Adipose tissue (tissue), 3 donors: ENCODE measurements around the gene FBXL5. TPM values are rescaled to one million over a fixed set of nuclear protein-coding genes. Genes with fewer than 3 reads are reported as not detected.

Experiments
- H3K27ac ChIP-seq: one replicate; pipeline ENCODE4 v1.5.1; 2013; ENCODE audit warnings: low read depth, low read length
- WGBS, 3 donors: extraction: QIAGEN DNeasy Blood & Tissue Kit; methylation state at CpG; one replicate each; pipeline ENCODE4 v1.1.7; 2013; 5-methylcytosine and 5-hydroxymethylcytosine counted together
- polyA plus RNA-seq, 3 donors: library from polyadenylated mRNA; stranded (reverse); fragments of 200-250 nt; gene quantifications; one replicate each; pipeline ENCODE4 v1.2.3, GENCODE V29; 2013
- donor health status: healthy with polysubstance abuse.
- donor health status: Bipolar disorder and iron deficiency.
- donor health status: healthy.

The FBXL5 gene
- polyA plus RNA-seq, 3 donors = 26.3 to 100 (median 79.4) TPM

GRCh38 chr4:15586066-15586465 lies 69.1 kb downstream of the FBXL5 start:
- 36 to 79% (median 61%) methylated on average over 1 of the region's 1 CpG for WGBS, 3 donors

DNA sequence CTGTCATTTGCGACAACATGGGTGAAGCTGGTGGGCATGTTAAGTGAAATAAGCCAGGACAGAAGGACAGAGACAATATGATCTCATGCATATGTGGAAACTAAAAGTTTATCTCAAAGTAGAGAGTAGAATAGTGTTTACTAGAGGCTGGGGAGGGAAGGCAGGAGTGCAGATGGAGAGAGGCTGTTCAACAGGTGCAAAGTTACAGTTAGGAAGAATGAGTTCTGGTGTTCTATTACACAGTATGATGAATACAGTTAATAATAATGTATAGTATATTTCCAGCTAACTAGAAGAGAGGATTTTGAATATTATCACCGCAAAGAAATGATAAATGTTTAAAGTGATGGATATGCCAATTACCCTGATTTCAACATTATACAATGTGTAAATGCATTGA lies 69.8 kb downstream of the FBXL5 start:
- 95 to 98% (median 97%) methylated on average over 2 of the region's 2 CpGs for WGBS, 3 donors
- H3K27ac ChIP-seq = no peak overlapping the region

More at GRCh38 chr4:15586066-15586465, 69.1 kb downstream of the FBXL5 start:
- no peak overlapping the region for H3K27ac ChIP-seq

DNA sequence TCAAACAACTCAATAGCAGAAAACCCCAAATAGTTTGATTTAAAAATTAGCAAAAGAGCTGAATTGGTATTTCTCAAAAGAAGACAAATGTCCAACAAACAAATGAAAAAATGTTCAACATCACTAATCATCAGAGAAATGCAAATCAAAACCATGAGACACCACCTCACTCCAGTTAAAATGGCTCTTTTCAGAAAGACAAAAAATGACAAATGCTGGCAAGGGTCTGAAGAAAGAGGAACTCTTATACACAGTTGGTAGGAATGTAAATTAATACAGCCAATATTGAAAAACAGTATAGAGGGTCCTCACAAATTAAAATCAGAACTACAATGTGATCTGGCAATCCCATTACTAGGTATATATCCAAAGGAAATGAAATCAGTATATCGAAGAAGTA lies 70.4 kb downstream of the FBXL5 start:
- H3K27ac ChIP-seq = no peak overlapping the region
- 97% methylated on average over 1 of the region's 1 CpG for WGBS, 3 donors

GRCh38 chr4:15577508-15577907 lies 77.6 kb downstream of the FBXL5 start:
- H3K27ac ChIP-seq = no peak overlapping the region

DNA sequence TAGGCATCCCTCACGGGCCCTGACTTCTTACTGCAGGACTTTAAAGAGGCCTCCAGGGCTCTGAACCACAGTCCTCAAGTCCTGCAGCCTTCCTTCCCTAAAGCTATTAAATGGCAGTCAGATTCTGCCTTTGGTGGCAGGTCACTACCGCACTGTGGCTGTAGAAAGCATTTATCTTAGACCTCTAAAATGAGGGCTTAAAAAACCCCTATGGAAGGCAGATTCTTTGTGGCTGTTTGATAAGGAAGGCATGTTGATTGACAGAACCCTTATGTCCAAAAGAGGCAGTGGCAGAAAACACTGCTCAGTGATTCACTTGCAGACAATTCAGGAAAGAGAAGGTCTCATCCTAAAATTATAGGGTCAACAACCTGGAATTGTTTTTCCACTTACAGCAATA lies 79.2 kb downstream of the FBXL5 start:
- H3K27ac ChIP-seq = no peak overlapping the region
- 59 to 98% (median 62%) methylated on average over 2 of the region's 2 CpGs for WGBS, 3 donors

DNA sequence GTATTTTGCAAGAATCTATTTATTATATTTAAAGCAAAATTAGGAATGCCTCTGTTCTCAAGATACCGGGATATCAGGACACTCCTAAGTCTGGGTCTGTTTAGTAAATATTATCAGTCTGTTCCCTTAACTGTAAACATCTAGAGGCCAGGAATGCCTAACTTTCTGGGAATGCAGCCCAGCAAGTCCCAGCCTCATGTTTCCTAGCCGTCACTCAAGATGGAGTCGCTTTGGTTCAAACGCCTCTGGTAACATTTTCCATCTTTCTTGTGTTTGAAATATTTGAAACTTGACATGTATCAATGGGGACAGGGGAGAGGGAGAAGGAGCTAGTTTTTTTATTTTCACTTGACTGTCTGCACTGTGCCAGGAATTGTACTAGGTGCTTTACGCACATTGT lies 85.4 kb downstream of the FBXL5 start:
- no peak overlapping the region for H3K27ac ChIP-seq
- 95 to 97% (median 96%) methylated on average over 5 of the region's 5 CpGs for WGBS, 3 donors

DNA sequence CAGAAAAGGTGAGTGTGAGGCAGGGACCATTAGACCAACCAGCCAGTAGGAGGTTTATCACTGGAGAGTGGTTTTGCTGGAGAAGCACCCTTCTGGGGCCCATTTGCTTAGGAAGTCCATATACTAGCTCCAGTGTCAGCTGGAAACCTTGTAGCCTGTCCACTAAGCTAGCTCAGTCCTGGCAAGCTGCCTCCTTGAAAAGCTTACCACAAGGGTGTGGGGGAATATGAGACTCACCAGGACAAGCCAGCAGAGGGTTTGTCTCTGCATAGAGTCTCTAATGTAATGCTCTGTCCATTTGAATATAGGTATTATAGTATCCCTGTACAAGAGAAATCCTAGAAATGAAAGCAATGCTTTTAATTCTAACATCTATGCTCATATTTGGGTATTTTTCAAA lies 86.3 kb downstream of the FBXL5 start:
- no peak overlapping the region for H3K27ac ChIP-seq

DNA sequence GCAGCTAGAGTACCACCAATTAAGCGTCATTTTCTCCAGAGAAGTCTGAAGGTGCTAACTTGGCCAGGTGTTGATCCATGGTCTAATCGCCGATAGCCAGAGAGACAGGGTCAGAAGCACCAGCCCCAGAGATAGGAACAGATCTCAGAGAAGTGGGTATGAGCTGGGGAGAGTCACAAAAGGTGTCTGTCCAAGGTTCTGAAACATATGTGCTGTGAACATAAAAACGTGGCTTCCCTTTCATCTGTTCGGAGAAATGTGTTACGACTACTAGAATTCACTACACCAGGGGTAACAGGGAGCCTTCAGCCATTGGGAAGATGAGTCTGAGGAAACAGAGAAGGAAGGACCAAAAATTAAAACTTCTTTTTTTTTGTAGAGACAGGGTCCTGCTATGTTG lies 91.3 kb downstream of the FBXL5 start:
- no peak overlapping the region for H3K27ac ChIP-seq
- 80 to 88% (median 85%) methylated on average over 6 of the region's 6 CpGs for WGBS, 3 donors

DNA sequence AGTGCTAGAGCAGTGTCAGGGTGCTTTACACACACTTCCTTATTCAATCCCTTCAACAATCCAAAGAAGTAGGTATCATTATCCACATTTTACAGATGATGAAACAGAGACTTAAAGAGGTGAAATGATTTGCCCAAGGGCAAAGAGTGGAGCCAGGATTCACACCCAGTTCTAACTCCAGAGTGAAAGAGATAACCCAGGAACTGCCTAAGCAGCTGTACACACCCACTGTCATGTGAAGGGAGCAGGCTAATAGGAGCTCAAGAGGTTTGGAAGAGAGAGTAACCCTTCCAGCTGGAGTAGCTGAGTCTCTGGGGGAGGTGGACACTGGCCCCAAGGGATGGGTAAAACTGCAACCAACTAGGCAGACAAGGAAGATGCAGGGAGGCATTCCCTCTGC lies 92.5 kb downstream of the FBXL5 start:
- no peak overlapping the region for H3K27ac ChIP-seq

DNA sequence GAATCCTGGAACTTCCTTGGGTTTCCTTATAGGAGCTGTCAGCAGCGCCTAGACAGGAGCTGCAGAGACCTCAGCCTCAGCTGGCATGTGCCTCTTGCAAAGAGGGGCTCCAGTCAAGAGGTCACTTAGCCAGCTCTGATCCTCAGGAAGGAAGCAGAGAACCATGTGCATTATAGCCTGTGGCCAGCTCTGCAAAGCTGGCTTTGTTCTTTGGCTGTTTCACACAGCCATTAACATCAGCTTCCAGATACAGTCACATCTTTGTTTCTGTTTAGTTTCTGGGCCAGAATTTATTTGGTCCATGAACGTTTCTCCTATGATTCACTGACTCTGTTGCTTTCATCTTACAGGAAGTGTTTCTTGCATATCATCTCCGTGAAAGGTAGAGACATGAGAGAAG lies 93.0 kb downstream of the FBXL5 start:
- 53 to 71% (median 63%) methylated on average over 3 of the region's 3 CpGs for WGBS, 3 donors
- no peak overlapping the region for H3K27ac ChIP-seq

DNA sequence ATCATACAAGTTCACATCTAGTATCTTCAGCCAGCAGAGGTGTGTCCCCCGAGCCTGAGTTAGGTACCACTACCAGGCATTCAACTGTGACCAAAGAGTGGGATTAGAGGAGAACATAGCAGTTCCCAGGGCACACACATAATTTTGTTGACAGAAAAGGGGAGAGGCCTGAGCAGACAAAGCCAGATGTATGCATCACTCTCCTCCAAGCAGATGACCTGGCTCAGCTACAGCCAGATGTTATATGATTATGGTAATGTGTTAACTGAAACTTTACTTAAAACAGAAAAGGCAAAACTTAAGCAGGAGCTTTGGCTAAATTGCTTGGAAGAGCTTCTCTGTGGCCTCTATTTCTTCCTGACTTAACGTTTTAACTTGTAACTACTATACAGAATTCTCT lies 96.6 kb downstream of the FBXL5 start:
- WGBS, 3 donors = 91 to 100% (median 93%) methylated on average over 2 of the region's 2 CpGs
- no peak overlapping the region for H3K27ac ChIP-seq

DNA sequence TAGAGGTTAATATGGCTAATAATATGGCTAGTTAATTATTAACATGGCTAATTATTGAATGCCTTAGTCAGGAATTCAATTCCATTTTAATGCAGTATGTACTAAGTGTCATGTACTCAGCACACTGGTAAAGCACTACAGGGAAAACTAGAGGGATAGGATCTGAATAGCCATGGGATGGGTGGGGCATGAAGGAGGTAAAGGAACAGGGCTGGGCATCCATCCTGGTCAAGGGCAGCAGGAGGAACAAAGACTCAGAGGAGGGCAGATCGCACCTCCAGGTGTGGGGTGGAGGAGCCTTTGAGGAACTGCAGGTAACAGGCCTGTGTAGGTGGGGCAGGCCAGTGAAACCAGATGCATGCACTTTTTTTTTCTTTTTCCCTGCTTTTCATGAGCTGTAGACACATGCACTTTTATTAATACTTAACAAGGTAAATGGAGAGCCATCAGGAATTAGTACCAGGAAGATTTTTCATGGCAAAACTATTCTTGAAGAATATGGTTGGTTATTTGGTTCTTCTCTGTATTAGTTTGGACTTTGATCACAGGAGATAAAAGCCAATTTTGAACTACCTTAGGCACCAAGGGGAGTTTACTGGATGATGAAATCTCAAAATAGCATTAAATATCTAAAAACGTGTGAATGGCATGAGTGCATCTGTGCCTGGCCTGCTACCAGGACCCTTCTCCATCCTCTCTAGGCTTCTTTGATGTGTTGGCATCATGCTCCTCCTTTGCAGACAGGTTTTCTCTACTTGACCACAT lies 97.2 kb downstream of the FBXL5 start:
- WGBS, 3 donors = 61 to 82% (median 80%) methylated on average over 2 of the region's 2 CpGs
- H3K27ac ChIP-seq = no peak overlapping the region

DNA sequence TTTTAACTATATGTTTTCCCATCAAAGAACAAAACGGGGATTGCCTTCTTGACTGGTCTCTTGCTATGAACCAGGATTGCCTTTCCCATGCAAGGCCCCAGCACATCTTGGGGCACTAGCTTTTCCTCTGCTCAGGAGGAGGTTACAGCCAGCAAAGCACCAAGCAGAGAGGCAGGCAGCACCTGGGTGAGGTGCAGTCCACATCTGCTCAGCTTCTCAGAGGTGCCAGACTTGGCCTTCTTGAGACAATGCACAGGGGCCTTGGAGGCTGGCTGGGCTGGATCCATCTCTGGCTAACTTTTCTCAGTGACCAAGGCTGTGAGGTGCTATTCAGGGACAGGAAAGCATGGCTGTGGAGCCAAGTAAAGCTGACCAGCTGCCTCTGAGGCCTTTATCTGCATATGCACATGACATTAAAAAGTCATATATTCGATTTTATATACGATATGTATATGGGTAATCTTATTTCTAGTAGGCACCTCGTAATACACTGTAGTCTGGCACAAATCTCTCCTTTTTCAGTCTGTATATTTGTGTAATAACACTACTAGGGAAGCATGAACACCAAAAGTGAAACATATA lies 98.6 kb downstream of the FBXL5 start:
- 45 to 97% (median 94%) methylated on average over 4 of the region's 4 CpGs for WGBS, 3 donors

More for the DNA sequence above, 98.6 kb downstream of the FBXL5 start:
- no peak overlapping the region for H3K27ac ChIP-seq

Other genes starting within 250 kb of the FBXL5 start
- gene C1QTNF7, start 227.3 kb downstream of the FBXL5 start, polyA plus RNA-seq = 1 to 10 TPM in 2 of 3 donors, under 1 TPM in 1; 0.22 to 5.8 (median 4.5) TPM
- gene CC2D2A, start 185.5 kb downstream of the FBXL5 start, polyA plus RNA-seq = 10 to 100 TPM in 1 of 3 donors, 1 to 10 TPM in 2; 3.4 to 39.4 (median 5.8) TPM
- 10 to 100 TPM; 20.6 to 64.9 (median 42.6) TPM for gene FAM200B, start 26.5 kb upstream of the FBXL5 start, polyA plus RNA-seq
- gene BST1, start 47.7 kb upstream of the FBXL5 start, polyA plus RNA-seq = 10 to 100 TPM in 1 of 3 donors, 1 to 10 TPM in 2; 1.2 to 15.6 (median 8.0) TPM
- gene CD38, start 123.0 kb upstream of the FBXL5 start, polyA plus RNA-seq = 1 to 10 TPM in 2 of 3 donors, under 1 TPM in 1; 0.94 to 4.7 (median 4.5) TPM